Measurements from ENCODE around the gene IL26.
"Not testable (repeated sequence)": the region's sequence is repeated elsewhere in the genome, so short reads cannot be mapped to it uniquely, and the experiment has no call there.

Gene IL26

DNA sequence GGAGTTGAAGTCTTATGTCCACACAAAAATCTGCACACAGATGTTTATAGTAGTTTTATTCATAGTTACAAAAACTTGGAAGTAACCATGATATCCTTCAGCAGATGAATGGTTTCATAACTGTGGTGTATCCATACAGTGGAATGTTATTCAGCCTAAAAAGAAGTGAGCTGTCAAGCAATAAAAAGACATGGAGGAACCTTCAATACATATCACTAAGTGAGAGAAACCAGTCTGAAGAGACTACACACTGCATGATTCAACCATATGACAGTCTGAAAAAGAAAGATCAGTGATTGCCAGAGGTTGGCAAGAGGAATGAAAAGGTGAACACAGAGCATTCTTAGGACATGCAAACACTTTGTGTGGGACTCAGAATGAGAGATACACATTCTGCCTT lies 47.4 kb downstream of the IL26 start:
- no peak for DNase-seq (ENCODE audit: extremely low read depth, low read depth)
- TF ChIP-seq, protein P1, sequence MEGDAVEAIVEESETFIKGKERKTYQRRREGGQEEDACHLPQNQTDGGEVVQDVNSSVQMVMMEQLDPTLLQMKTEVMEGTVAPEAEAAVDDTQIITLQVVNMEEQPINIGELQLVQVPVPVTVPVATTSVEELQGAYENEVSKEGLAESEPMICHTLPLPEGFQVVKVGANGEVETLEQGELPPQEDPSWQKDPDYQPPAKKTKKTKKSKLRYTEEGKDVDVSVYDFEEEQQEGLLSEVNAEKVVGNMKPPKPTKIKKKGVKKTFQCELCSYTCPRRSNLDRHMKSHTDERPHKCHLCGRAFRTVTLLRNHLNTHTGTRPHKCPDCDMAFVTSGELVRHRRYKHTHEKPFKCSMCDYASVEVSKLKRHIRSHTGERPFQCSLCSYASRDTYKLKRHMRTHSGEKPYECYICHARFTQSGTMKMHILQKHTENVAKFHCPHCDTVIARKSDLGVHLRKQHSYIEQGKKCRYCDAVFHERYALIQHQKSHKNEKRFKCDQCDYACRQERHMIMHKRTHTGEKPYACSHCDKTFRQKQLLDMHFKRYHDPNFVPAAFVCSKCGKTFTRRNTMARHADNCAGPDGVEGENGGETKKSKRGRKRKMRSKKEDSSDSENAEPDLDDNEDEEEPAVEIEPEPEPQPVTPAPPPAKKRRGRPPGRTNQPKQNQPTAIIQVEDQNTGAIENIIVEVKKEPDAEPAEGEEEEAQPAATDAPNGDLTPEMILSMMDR (IDR thresholded peaks at IDR 0.05; ENCODE audit: low read depth, low read length, missing control alignments): no peak
- no peak overlapping the region for H3K4me3 ChIP-seq (replicated peaks; ENCODE audit: low read depth, low read length)

DNA sequence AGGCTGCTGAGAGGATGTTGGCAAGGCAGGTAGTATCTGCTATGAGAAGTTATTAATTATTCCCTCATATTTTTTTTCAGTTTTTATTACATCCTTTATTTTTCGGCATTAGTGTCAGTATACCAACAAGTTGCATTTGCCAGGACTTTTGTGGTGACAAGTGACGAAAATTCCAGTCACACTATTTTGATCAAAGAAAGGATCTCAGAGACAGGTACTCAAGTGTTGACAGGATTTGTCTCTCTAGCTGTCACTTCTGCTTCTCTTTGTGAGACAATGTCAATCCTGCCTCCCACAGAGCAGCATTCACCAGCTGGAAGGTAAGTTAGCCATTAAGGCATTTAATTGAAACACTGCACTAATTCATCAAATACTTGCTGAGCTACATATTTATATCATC lies 48.0 kb downstream of the IL26 start:
- H3K4me3 ChIP-seq (replicated peaks; ENCODE audit: low read depth, low read length): no peak overlapping the region
- TF ChIP-seq, protein P1 (IDR thresholded peaks at IDR 0.05; ENCODE audit: low read depth, low read length, missing control alignments): no peak
- no peak for DNase-seq (ENCODE audit: extremely low read depth, low read depth)

DNA sequence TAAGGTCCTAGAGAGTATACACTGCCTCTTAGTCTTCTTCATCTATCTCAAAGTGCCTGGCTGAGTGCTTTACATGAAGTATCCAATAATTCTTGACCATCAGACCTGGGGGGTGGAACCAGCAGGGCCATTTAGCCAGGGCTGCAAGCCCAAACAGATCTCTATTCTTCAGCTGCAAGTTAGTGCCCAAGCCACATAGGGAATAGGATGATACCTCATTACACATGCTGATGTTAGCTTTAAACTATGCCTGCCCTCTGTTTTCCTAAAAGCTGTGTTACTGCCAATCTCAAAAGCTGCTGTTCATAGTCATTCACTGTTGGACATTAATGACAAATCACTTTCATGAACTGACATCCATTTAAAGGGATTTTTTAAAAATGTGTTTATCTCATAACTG lies 49.4 kb downstream of the IL26 start:
- TF ChIP-seq, protein P1 (IDR thresholded peaks at IDR 0.05; ENCODE audit: low read depth, low read length, missing control alignments): no peak
- no peak overlapping the region for H3K4me3 ChIP-seq (replicated peaks; ENCODE audit: low read depth, low read length)
- no peak for DNase-seq (ENCODE audit: extremely low read depth, low read depth)

DNA sequence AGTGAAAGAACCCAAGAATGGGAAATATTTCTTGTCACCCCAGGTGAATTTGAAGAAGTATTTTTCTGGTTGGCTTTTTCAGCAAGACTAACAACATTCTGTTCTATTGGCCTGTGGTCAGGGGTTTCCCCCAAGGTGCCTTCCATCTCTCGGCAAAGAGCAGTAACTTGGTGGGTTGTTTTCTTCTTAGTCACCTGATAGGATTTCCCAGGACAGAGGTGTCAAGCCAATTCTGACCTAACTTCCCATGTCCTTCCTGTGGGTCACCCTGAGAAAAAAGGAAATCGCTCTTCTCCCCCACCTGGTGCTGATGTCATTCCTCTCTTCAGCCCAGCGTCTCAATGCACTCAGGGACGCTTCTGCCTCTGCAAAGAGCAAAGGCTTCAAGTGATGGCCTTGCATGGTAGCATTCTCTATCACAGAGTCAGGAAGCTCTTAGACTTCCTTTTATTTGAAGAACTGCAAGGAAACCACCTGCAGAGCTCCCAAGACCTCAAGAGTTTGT lies 50.0 kb downstream of the IL26 start:
- TF ChIP-seq, protein P1 (IDR thresholded peaks at IDR 0.05; ENCODE audit: low read depth, low read length, missing control alignments): no peak
- no peak for DNase-seq (ENCODE audit: extremely low read depth, low read depth)
- no peak overlapping the region for H3K4me3 ChIP-seq (replicated peaks; ENCODE audit: low read depth, low read length)

DNA sequence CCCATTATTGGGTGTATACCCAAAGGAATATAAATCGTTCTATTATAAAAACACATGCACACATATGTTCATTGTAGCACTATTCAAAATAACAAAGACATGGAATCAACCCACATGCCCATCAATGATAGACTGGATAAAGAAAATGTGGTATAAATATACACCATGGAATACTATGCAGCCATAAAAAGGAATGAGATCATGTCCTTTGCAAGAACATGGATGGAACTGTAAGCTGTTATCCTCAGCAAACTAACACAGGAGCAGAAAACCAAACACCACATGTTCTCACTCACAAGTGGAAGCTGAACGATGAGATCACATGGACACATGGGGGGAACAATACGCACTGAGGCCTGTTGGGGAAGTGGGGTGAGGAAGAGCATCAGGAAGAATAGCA lies 50.8 kb downstream of the IL26 start:
- H3K4me3 ChIP-seq (replicated peaks; ENCODE audit: low read depth, low read length); DNase-seq (ENCODE audit: extremely low read depth, low read depth): not testable (repeated sequence)

DNA sequence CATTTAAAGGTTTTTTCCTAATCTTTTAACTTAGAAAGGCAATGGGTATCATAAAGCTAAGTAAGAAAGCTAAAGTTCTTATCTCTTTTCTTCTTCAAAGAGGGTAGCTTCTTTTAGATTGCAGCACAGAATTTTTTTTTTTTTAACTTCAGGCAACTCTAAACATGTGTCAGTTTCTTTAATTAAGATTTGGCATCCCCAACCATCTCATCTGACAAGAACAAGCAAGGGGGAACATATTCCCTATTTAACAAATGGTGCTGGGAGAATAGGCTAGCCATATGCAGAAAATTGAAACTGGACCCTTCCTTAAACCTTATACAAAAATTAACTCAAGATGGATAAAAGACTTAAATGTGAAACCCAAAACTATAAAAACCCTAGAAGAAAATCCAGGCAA lies 51.8 kb downstream of the IL26 start:
- DNase-seq (ENCODE audit: extremely low read depth, low read depth): no peak
- no peak overlapping the region for H3K4me3 ChIP-seq (replicated peaks; ENCODE audit: low read depth, low read length)
- TF ChIP-seq, protein P1 (IDR thresholded peaks at IDR 0.05; ENCODE audit: low read depth, low read length, missing control alignments): no peak

DNA sequence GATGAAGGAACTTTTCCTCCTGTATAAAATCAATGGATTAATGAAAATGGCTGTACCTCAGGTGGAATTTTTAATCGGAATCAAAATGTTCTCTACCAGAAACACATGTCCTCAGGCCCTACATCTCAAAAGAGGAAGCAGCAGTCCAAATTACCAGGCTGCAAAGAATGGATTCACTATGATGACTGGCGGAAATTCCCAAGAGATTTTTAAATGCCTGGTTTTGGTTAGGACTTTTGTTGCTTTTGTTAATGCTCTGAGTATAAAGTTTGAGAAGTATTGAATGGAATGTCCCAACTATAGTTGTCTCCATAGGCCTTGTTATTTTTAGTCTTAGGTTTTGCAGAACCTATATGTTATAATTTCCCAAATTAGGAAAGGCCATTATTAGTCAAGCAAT lies 54.9 kb downstream of the IL26 start:
- TF ChIP-seq, protein P1 (IDR thresholded peaks at IDR 0.05; ENCODE audit: low read depth, low read length, missing control alignments): no peak
- no peak for DNase-seq (ENCODE audit: extremely low read depth, low read depth)

More for the DNA sequence above, 54.9 kb downstream of the IL26 start:
- H3K4me3 ChIP-seq (replicated peaks; ENCODE audit: low read depth, low read length): no peak overlapping the region
